Ovary (tissue), 3 donors: ENCODE results near the gene NPM1.

Experiments
- POLR2A ChIP-seq: fragments of 450-650 bp; IDR thresholded peaks from one replicate; pipeline ENCODE4 v1.6.1; 2017; ENCODE audit warnings: antibody characterized with exemption, mild to moderate bottlenecking, moderate library complexity
- TF ChIP-seq, protein P1 (sequence below), 3 donors: fragments of 450-650 bp in 2 of 3; fragments of 200-600 bp in 1 of 3; IDR thresholded peaks; one replicate each; pipeline versions ENCODE4 v1.5.1 to v1.8.0; 2016 to 2022; ENCODE audit warnings: antibody characterized with exemption in 3 of 3, mild to moderate bottlenecking in 1 of 3
- donor health status: DM: no; HTN: no; CAD: no.

DNA sequence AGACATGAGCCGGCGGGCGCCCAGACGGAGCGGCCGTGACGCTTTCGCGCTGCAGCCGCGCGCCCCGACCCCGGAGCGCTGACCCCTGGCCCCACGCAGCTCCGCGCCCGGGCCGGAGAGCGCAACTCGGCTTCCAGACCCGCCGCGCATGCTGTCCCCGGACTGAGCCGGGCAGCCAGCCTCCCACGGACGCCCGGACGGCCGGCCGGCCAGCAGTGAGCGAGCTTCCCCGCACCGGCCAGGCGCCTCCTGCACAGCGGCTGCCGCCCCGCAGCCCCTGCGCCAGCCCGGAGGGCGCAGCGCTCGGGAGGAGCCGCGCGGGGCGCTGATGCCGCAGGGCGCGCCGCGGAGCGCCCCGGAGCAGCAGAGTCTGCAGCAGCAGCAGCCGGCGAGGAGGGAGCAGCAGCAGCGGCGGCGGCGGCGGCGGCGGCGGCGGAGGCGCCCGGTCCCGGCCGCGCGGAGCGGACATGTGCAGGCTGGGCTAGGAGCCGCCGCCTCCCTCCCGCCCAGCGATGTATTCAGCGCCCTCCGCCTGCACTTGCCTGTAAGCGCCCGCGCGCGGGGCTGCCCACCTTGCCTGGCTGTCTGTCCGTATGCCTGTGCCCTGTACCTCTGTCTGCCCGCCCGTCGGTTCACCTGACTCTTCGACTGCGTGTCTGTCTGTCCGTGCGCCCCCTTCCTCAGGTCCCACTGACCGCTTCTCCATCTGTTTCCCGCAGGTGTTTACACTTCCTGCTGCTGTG is 32.2 kb downstream of the NPM1 start:
- TF ChIP-seq, protein P1, sequence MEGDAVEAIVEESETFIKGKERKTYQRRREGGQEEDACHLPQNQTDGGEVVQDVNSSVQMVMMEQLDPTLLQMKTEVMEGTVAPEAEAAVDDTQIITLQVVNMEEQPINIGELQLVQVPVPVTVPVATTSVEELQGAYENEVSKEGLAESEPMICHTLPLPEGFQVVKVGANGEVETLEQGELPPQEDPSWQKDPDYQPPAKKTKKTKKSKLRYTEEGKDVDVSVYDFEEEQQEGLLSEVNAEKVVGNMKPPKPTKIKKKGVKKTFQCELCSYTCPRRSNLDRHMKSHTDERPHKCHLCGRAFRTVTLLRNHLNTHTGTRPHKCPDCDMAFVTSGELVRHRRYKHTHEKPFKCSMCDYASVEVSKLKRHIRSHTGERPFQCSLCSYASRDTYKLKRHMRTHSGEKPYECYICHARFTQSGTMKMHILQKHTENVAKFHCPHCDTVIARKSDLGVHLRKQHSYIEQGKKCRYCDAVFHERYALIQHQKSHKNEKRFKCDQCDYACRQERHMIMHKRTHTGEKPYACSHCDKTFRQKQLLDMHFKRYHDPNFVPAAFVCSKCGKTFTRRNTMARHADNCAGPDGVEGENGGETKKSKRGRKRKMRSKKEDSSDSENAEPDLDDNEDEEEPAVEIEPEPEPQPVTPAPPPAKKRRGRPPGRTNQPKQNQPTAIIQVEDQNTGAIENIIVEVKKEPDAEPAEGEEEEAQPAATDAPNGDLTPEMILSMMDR (IDR thresholded peaks at IDR 0.05), result no peak
- TF ChIP-seq POLR2A, result no peak
